ENCODE data around the gene AP2A1.

DNA sequence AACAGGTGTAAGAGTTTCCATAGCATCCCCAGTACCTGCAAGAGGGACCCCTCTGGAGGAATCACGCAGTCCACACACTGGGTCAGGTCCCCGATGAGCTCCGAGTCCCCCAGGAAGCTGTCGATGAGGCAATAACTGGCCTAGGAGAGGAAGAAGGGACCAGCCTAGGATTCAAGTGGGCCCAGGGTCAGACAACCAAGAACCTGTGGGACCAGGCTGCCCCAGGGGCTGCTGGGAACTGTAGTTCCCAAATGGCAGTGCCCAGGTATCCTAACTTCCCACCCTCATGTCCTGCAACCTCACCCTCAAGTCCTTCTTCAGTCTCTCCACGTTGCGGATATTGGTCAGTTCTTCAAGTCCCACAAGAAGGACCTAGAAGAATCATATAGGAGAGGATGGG lies 44.5 kb downstream of the AP2A1 start:
- TF ChIP-seq HNRNPL (IDR thresholded peaks at IDR 0.05; ENCODE audit: low read depth, low read length): no peak
- no peak for TF ChIP-seq KDM5B (CRISPR knock-in tag; IDR thresholded peaks at IDR 0.05; ENCODE audit: borderline replicate concordance)
- TF ChIP-seq CTCF (CRISPR knock-in tag; IDR thresholded peaks at IDR 0.05): no peak
- no peak for TF ChIP-seq JUND (CRISPR knock-in tag; IDR thresholded peaks at IDR 0.05)
- TF ChIP-seq MAX (IDR thresholded peaks at IDR 0.05): no peak
- TF ChIP-seq SNAPC5 (CRISPR knock-in tag; IDR thresholded peaks at IDR 0.05; ENCODE audit: borderline replicate concordance): no peak
- no peak for TF ChIP-seq ZNF629 (CRISPR knock-in tag; conservative IDR thresholded peaks at IDR 0.05)
- no peak for TF ChIP-seq ZSCAN29 (CRISPR knock-in tag; conservative IDR thresholded peaks at IDR 0.05)
- TF ChIP-seq RFX3 (CRISPR knock-in tag; IDR thresholded peaks at IDR 0.05): no peak
- TF ChIP-seq ZNF12 (CRISPR knock-in tag; IDR thresholded peaks at IDR 0.05): no peak
- TF ChIP-seq E2F5 (CRISPR knock-in tag; conservative IDR thresholded peaks at IDR 0.05): no peak
- TF ChIP-seq, protein P1, sequence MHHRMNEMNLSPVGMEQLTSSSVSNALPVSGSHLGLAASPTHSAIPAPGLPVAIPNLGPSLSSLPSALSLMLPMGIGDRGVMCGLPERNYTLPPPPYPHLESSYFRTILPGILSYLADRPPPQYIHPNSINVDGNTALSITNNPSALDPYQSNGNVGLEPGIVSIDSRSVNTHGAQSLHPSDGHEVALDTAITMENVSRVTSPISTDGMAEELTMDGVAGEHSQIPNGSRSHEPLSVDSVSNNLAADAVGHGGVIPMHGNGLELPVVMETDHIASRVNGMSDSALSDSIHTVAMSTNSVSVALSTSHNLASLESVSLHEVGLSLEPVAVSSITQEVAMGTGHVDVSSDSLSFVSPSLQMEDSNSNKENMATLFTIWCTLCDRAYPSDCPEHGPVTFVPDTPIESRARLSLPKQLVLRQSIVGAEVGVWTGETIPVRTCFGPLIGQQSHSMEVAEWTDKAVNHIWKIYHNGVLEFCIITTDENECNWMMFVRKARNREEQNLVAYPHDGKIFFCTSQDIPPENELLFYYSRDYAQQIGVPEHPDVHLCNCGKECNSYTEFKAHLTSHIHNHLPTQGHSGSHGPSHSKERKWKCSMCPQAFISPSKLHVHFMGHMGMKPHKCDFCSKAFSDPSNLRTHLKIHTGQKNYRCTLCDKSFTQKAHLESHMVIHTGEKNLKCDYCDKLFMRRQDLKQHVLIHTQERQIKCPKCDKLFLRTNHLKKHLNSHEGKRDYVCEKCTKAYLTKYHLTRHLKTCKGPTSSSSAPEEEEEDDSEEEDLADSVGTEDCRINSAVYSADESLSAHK (CRISPR knock-in tag; IDR thresholded peaks at IDR 0.05; ENCODE audit: borderline replicate concordance): no peak
- TF ChIP-seq NFRKB (IDR thresholded peaks at IDR 0.05): no peak
- TF ChIP-seq BCLAF1 (IDR thresholded peaks at IDR 0.05): no peak
